Measurements from ENCODE around the gene NFYA. TPM values are rescaled to one million over a fixed set of nuclear protein-coding genes. Genes with fewer than 3 reads are reported as not detected.

NFYA gene
- polyA plus RNA-seq, 2 of the 4 experiments (the other 2 are of a cell fraction) = 11.2 to 17.0 TPM

- H3K27ac ChIP-seq = peak within 1 kb of the TSS; percentile 84 to 91
- DNase-seq (ENCODE audit: low read depth in 1 of 2, low spot score in 1 of 2) (peak; percentile 46 to 64), ATAC-seq (peak; percentile 66 to 82), FAIRE-seq (no peak)
- POLR2A ChIA-PET = no interaction called here
- H3K4me3 ChIP-seq = peak within 1 kb of the TSS; percentile 15; the same call in 2 of the 3 replicates
- TF ChIP-seq NR3C1 (IDR thresholded peaks at IDR 0.05) (no peak), KDM1A (IDR thresholded peaks at IDR 0.05; ENCODE audit: low read depth) (no peak), SMC3 (IDR thresholded peaks at IDR 0.05) (peak; percentile 47; the same call in 2 of the 3 replicates), JUNB (IDR thresholded peaks at IDR 0.05) (no peak), POLR2A (IDR thresholded peaks at IDR 0.05; ENCODE audit: low read length) (no peak), HOXB13 (CRISPR knock-in tag; IDR thresholded peaks at IDR 0.05; ENCODE audit: low read depth) (no peak), REST (IDR thresholded peaks at IDR 0.05) (no peak), CEBPB (IDR thresholded peaks at IDR 0.05) (no peak), PHF8 (IDR thresholded peaks at IDR 0.05; ENCODE audit: borderline replicate concordance, low read depth) (no peak), CTCF (IDR thresholded peaks at IDR 0.05) (peak; percentile 70), RAD21 (conservative IDR thresholded peaks at IDR 0.05 in 1 of 2, IDR thresholded peaks at IDR 0.05 in 1 of 2) (peak; percentile 48 to 63; a peak in 4 of 5 replicates), RCOR1 (IDR thresholded peaks at IDR 0.05; ENCODE audit: low read depth, low read length) (no peak), CHD4 (IDR thresholded peaks at IDR 0.05; ENCODE audit: borderline replicate concordance) (no peak)
- 34% methylated on average over 10 of the region's 10 CpGs for WGBS (ENCODE audit: missing lambda C conversion rate)
- H3K4me1 ChIP-seq = peaks cover 51% of the 10 kb centered on the region
- peak within 1 kb of the TSS; percentile 77 for H3K4me2 ChIP-seq
- CTCF ChIA-PET = interaction anchor here (0.7 to 2.3 kb wide), 19 partner anchors 9 to 716 kb away, joined by 3 to 9 read pairs (median 4); partner anchors contain the start of genes NFYA and OARD1
- no peaks in the 10 kb centered on the region for H3K9me3 ChIP-seq
Measured at GRCh38 chr6:41039060-41039998, 33.4 kb upstream of the NFYA start, which contains the start of gene UNC5CL. TSS of gene UNC5CL (minus strand) at chr6:41039221. CDS start at chr6:41035074, 4,147 bp downstream.

- ChIA-PET CTCF (interaction anchor here (0.7 to 2.3 kb wide), 19 partner anchors 8 to 717 kb away, joined by 3 to 9 read pairs (median 4); partner anchors contain the start of genes NFYA and OARD1), POLR2A (interaction anchor here (1.1 kb wide), 1 partner anchor 32 kb away, joined by 3 read pairs; the partner anchor contains the start of genes NFYA and OARD1)
- H3K4me3 ChIP-seq = no peak overlapping the region
- peak; percentile 64 to 84 for DNase-seq (ENCODE audit: low read depth in 1 of 2, low spot score in 1 of 2)
- peaks cover 51% of the 10 kb centered on the region for H3K4me1 ChIP-seq
- peak; percentile 7 for FAIRE-seq
- H3K4me2 ChIP-seq = peak overlapping the region; percentile 77
- H3K9me3 ChIP-seq = no peaks in the 10 kb centered on the region
- 3% methylated on average over 6 of the region's 6 CpGs for WGBS (ENCODE audit: missing lambda C conversion rate)
- H3K27ac ChIP-seq = peak overlapping the region; percentile 84 to 91
- TF ChIP-seq FOSL2 (IDR thresholded peaks at IDR 0.05) (peak; percentile 12; the same call in 1 of the 2 replicates), FOSL2 (CRISPR knock-in tag; IDR thresholded peaks at IDR 0.05) (peak; percentile 50), BHLHE40 (IDR thresholded peaks at IDR 0.05; ENCODE audit: low read depth, low read length) (no peak), CHD4 (IDR thresholded peaks at IDR 0.05; ENCODE audit: borderline replicate concordance) (no peak), ZFP36 (IDR thresholded peaks at IDR 0.05; ENCODE audit: borderline replicate concordance, partially characterized antibody) (no peak), HEYL (CRISPR knock-in tag; IDR thresholded peaks at IDR 0.05) (no peak), JUNB (IDR thresholded peaks at IDR 0.05) (0 out of 2 replicates have a peak, but pooled peaks have one; percentile 10)
- ATAC-seq = peak; percentile 90 to 91
Measured at GRCh38 chr6:41040101-41040939, 32.5 kb upstream of the NFYA start.

All from A549 (cell line).